ENCODE data around the gene PIWIL1. TPM values are rescaled to one million over a fixed set of nuclear protein-coding genes. Genes with fewer than 3 reads are reported as not detected.

The PIWIL1 gene
- total RNA-seq, 1 experiment from 2014 or later, result not detected

GRCh38 chr12:130420071-130420470, 82.4 kb downstream of the PIWIL1 start:
- Histone ChIP-seq H3K4me1 (0 out of 2 replicates have a peak, but pooled peaks cover 5% of the 10 kb centered on the region), H3K36me3 (no peaks in the 10 kb centered on the region), H3K27me3 (peaks cover 6% of the 10 kb centered on the region; the same call in 1 of the 2 replicates), H3K27ac (no peak overlapping the region), H3K4me3 (no peak overlapping the region), H3K9me3 (replicated peaks) (no peaks in the 10 kb centered on the region)
- no peak for DNase-seq

- H3K27me3 ChIP-seq, result peaks cover 6% of the 10 kb centered on the region; the same call in 1 of the 2 replicates
- no peak for DNase-seq
- H3K4me1 ChIP-seq, result 0 out of 2 replicates have a peak, but pooled peaks cover 5% of the 10 kb centered on the region
- no peak overlapping the region for H3K4me3 ChIP-seq
- no peaks in the 10 kb centered on the region for H3K9me3 ChIP-seq (replicated peaks)
- H3K36me3 ChIP-seq, result no peaks in the 10 kb centered on the region
- H3K27ac ChIP-seq, result no peak overlapping the region
These were observed 84.2 kb downstream of the PIWIL1 start for GRCh38 chr12:130421896-130422295.

Other genes with a start within 250 kb of the PIWIL1 start
- gene FZD10, start 175.4 kb upstream of the PIWIL1 start, total RNA-seq (2014; rRNA removed; shearing (Covaris generic)), result not detected in 2 replicates